ENCODE results near the gene ZNF205.
"Not testable (repeated sequence)": the region's sequence is repeated elsewhere in the genome, so short reads cannot be mapped to it uniquely, and the experiment has no call there.

ZNF205 gene

GRCh38 chr16:3135126-3135715 is 22.8 kb downstream of the ZNF205 start:
- DNase-seq, result no peak

- DNase-seq, result no peak
Measured at GRCh38 chr16:3137267-3137666, 24.9 kb downstream of the ZNF205 start.

- no peak for DNase-seq
Measured at GRCh38 chr16:3138342-3138741, 26.0 kb downstream of the ZNF205 start.

- DNase-seq, result no peak
Measured at GRCh38 chr16:3138823-3139426, 26.5 kb downstream of the ZNF205 start.

- DNase-seq, result not testable (repeated sequence)
Measured at GRCh38 chr16:3139561-3139960, 27.2 kb downstream of the ZNF205 start.

DNA sequence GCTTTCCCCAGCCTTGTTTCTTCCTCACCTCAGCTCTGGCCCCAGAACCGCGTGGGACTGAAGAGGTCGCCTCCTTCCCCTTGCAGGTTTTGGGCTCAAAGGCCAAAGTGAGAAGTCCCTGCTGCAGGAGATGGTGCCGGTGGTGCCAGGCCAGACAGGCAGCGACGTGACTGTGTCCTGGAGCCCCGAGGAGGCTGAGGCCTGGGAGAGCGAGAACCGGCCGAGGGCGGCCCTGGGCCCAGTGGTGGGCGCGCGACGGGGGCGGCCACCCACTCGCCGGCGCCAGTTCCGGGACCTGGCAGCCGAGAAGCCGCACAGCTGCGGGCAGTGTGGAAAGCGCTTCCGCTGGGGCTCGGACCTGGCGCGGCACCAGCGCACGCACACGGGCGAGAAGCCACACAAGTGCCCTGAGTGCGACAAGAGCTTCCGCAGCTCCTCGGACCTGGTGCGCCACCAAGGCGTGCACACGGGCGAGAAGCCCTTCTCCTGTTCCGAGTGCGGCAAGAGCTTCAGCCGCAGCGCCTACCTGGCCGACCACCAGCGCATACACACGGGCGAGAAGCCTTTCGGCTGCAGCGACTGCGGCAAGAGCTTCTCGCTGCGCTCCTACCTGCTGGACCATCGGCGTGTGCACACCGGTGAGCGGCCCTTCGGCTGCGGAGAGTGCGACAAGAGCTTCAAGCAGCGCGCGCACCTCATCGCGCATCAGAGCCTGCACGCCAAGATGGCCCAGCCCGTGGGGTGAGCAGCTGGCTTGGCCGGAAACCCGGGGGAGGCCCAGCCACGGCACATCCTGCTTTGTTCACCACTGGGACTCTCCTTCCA is 28.4 kb downstream of the ZNF205 start:
- DNase-seq, result no peak

DNA sequence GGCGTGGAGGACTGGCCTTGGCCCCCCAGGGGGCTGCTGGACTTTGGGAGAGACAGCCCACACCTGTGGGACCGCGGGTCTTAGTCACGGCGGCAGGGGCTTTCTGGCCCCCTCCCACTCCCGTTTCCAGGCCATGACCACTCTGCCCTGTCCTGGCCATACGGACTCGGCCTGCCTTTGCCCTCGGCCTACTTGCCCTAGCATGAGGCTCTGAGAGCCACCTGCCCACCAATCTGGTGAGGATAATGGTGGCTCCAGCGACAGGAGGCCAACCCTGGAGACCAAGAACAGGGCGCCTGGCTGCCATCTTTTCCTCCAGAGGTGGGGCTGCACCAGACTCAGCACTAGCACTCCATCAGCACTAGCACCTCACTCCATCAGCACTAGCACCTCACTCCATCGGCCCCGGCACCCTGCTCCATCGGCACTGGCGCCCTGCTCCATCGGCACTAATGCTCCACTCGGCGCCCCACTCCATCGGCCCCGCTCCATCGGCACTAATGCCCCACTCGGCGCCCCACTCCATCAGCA is 29.5 kb downstream of the ZNF205 start:
- no peak for DNase-seq

- no peak for DNase-seq
Measured at GRCh38 chr16:3142327-3142726, 29.9 kb downstream of the ZNF205 start.

GRCh38 chr16:3142770-3143169 is 30.4 kb downstream of the ZNF205 start:
- DNase-seq, result no peak

DNA sequence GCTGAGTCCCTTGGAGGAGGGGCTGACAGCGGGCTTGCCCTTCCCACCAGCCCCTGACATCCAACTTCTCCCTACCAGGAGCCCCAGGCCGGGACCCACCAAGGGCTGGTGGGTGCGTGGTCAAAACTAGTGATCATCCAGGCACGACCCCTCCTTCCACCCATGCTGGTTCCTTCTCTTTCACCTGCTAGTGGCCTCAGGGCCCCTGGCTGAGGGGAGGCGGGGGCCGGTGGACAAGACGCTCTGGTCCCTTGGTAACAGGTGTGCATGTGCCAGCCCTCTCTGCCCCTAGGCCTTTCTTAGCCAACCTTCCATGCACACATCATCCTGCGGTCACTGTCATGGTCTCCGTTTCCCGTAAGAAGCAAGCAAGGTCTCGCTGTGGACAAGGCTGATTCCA is 30.8 kb downstream of the ZNF205 start:
- DNase-seq, result no peak

GRCh38 chr16:3143598-3144320 is 31.4 kb downstream of the ZNF205 start:
- DNase-seq, result no peak

- DNase-seq, result no peak
Measured at GRCh38 chr16:3144321-3144983, 32.1 kb downstream of the ZNF205 start.

- DNase-seq, result no peak
Measured at GRCh38 chr16:3145151-3145550, 32.8 kb downstream of the ZNF205 start.

DNA sequence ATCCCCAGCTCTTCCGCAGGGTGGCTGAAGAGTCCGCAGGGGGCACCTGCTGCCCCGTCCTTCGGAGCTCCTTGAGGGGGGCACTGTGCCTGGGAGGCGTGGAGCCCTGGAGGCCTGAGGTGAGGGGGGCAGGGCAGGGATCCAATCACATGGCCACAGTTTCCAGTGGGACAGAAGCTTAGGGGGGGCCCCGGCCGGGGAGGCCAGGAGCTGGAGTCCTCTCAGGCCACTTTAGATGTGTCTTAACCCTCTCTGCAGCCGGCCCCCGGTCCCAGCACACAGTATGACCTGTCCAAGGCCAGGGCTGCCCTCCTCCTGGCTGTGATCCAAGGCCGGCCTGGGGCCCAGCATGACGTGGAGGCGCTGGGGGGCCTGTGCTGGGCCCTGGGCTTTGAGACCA is 33.3 kb downstream of the ZNF205 start:
- DNase-seq, result no peak

GRCh38 chr16:3147046-3147756 is 34.8 kb downstream of the ZNF205 start:
- DNase-seq, result no peak

GRCh38 chr16:3147757-3148104 is 35.3 kb downstream of the ZNF205 start:
- DNase-seq, result no peak

DNA sequence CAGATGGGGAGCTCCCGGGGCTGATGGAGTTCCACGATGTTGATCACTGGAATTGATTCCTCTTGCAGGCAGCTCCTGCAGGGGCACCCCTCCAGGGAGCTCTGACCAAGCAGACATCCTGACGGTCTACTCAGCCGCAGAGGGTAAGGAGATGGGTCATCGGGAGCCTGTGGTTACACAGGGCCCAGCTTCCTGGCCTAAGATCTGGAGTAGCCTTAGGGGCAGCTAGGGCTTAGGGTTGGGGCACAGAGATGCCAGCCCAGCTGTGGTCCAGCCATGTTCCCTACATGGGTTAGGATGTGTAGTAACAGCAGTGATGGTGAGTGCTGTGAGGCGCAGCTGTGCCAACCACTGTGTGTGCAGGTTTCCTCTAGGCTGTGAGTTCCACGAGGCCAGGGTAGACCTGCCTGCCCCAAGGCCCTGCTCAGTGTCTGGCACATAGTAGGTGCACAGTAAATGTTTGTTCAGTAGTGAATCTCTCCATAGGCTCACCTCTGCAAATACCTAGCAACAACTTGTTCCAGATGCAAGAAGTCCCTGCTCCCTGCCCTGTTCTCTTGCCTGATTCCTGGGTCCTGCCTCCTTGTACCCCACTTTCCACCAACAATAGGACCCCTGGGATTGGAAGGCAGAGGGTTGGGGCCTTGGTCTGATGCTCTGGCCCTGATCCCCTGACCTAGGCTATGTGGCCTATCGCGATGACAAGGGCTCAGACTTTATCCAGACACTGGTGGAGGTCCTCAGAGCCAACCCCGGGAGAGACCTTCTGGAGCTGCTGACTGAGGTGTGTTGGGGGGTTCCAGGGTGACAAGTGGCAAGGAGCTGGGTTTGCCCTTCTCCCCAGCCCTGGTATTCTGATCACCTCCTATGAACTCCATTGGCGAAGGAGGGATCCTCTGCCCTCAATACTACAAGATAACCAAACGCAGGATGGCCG is 36.1 kb downstream of the ZNF205 start:
- DNase-seq, result no peak

GRCh38 chr16:3149193-3149530 is 36.8 kb downstream of the ZNF205 start:
- no peak for DNase-seq

GRCh38 chr16:3149630-3150345 is 37.4 kb downstream of the ZNF205 start:
- peak; percentile 27 for DNase-seq

Data from GDM1 (cell line).